H1 (cell line): ENCODE results near the gene TGFB2. TPM values are rescaled to one million over a fixed set of nuclear protein-coding genes. Genes with fewer than 3 reads are reported as not detected.

Experiments
- CTCF ChIA-PET: fragments of 300-600 bp; sonication (Branson Sonifier 250); formaldehyde crosslinking; loops from one replicate; lab custom pipeline; 2021; ENCODE audit not compliant: partially characterized antibody; lab: Charles Lee
- POLR2A ChIA-PET: fragments of 300-600 bp; sonication (Branson Sonifier 250); formaldehyde crosslinking; loops from one replicate; lab custom pipeline; 2021; ENCODE audit warnings: inconsistent platforms; ENCODE audit not compliant: partially characterized antibody; lab: Charles Lee
- DNase-seq, 2 experiments: peaks; one replicate each; pipeline versions ENCODE4 v3.0.0 to v3.0.0-alpha.2; 2010 to 2022; ENCODE audit warnings: low spot score in 2 of 2, low read depth in 1 of 2, mixed read lengths in 1 of 2
- FAIRE-seq: peaks from 2 replicates; lab custom pipeline; 2011; peaks lifted over from hg19 to GRCh38; lab: Jason Lieb, UNC
- H2AFZ ChIP-seq: 2 replicates; pipeline ENCODE4 v1.8.1; 2012; ENCODE audit warnings: low read length, inconsistent platforms
- H2AK5ac ChIP-seq: 2 replicates; pipeline ENCODE4 v1.6.1; 2013; ENCODE audit warnings: low read depth, low read length
- H2BK120ac ChIP-seq: replicated peaks from 2 replicates; pipeline ENCODE3; 2013; ENCODE audit warnings: low read depth, low read length, inconsistent platforms
- H2BK12ac ChIP-seq: 2 replicates; pipeline ENCODE4 v1.6.1; 2013; ENCODE audit warnings: low read depth, low read length
- H2BK15ac ChIP-seq: 2 replicates; pipeline ENCODE4 v1.6.1; 2013; ENCODE audit warnings: low read length
- H2BK20ac ChIP-seq: 2 replicates; pipeline ENCODE4 v1.6.1; 2013; ENCODE audit warnings: low read length
- H2BK5ac ChIP-seq: 2 replicates; pipeline ENCODE4 v1.6.1; 2013; ENCODE audit warnings: low read depth, low read length
- H3K14ac ChIP-seq: 2 replicates; pipeline ENCODE4 v1.6.1; 2013; ENCODE audit warnings: inconsistent platforms; ENCODE audit not compliant: insufficient read length
- H3K18ac ChIP-seq: 2 replicates; pipeline ENCODE4 v1.6.1; 2013; ENCODE audit warnings: low read length; ENCODE audit errors: extremely low read depth
- H3K23ac ChIP-seq: 2 replicates; pipeline ENCODE4 v1.6.1; 2013; ENCODE audit warnings: inconsistent platforms; ENCODE audit not compliant: insufficient read length
- H3K23me2 ChIP-seq: 2 replicates; pipeline ENCODE4 v1.6.1; 2013; ENCODE audit warnings: low read depth, low read length
- H3K27ac ChIP-seq: 2 replicates; pipeline ENCODE4 v1.6.1; 2011; ENCODE audit warnings: low read depth, low read length, inconsistent platforms
- H3K27me3 ChIP-seq, 4 experiments: replicated peaks in 1 of 4; 1 replicate in 1 of 4; 2 replicates in 3 of 4; pipeline versions ENCODE4 v1.6.1 to v1.8.1; 2011 to 2013; ENCODE audit warnings: low read length in 3 of 4, mild to moderate bottlenecking in 3 of 4, inconsistent platforms in 2 of 4, mixed read lengths in 2 of 4, moderate library complexity in 1 of 4; ENCODE audit not compliant: control insufficient read depth in 3 of 4, insufficient read depth in 3 of 4; ENCODE audit errors: extremely low read depth in 1 of 4
- H3K36me3 ChIP-seq, 4 experiments: 2 replicates each; pipeline versions ENCODE4 v1.6.1 to v1.8.1; 2011 to 2013; ENCODE audit warnings: mild to moderate bottlenecking in 4 of 4, low read length in 3 of 4, moderate library complexity in 2 of 4, control low read depth in 1 of 4, inconsistent platforms in 1 of 4; ENCODE audit not compliant: insufficient read depth in 4 of 4, control insufficient read depth in 2 of 4
- H3K4ac ChIP-seq: replicated peaks from 2 replicates; pipeline ENCODE3; 2013; ENCODE audit warnings: low read length, low read depth, mixed read lengths, inconsistent platforms; ENCODE audit not compliant: insufficient read length
- H3K4me1 ChIP-seq, 4 experiments: replicated peaks in 1 of 4; 1 replicate in 1 of 4; 2 replicates in 3 of 4; pipeline versions ENCODE4 v1.6.1 to v1.8.1; 2011 to 2013; ENCODE audit warnings: low read length in 3 of 4, inconsistent platforms in 2 of 4, mixed read lengths in 1 of 4; ENCODE audit not compliant: insufficient read depth in 4 of 4, control insufficient read depth in 3 of 4
- H3K4me2 ChIP-seq, 2 experiments: 2 replicates each; pipeline versions ENCODE4 v1.6.1 to v1.8.1; 2011 to 2013; ENCODE audit warnings: low read depth in 2 of 2, low read length in 2 of 2, control low read depth in 1 of 2, inconsistent platforms in 1 of 2, mild to moderate bottlenecking in 1 of 2; ENCODE audit not compliant: insufficient read depth in 1 of 2
- H3K4me3 ChIP-seq, 4 experiments: fragments of 200-600, 300-600 bp in 1 of 4; sonication (generic), shearing (Covaris generic), sonication (Bioruptor Twin) in 1 of 4; 2 replicates each; pipeline versions ENCODE4 v1.5.1 to v1.8.1; 2011 to 2016; ENCODE audit warnings: low read length in 4 of 4, low read depth in 3 of 4, control low read depth in 2 of 4, inconsistent platforms in 2 of 4, mild to moderate bottlenecking in 2 of 4, mixed read lengths in 1 of 4, moderate library complexity in 1 of 4; ENCODE audit not compliant: insufficient read depth in 2 of 4; ENCODE audit errors: extremely low read depth in 1 of 4
- H3K56ac ChIP-seq: replicated peaks from 2 replicates; pipeline ENCODE3; 2013; ENCODE audit warnings: low read depth, mild to moderate bottlenecking, mixed read lengths, low read length, inconsistent platforms; ENCODE audit not compliant: insufficient read length
- H3K79me1 ChIP-seq: 2 replicates; pipeline ENCODE4 v1.6.1; 2013; ENCODE audit warnings: low read depth, low read length, control low read depth
- H3K79me2 ChIP-seq, 2 experiments: 2 replicates each; pipeline versions ENCODE4 v1.6.1 to v1.8.1; 2012 to 2013; ENCODE audit warnings: low read length in 2 of 2, mild to moderate bottlenecking in 2 of 2, inconsistent platforms in 1 of 2; ENCODE audit not compliant: insufficient read depth in 2 of 2, control insufficient read depth in 1 of 2
- H3K9ac ChIP-seq, 4 experiments: replicated peaks in 1 of 4; 1 replicate in 1 of 4; 2 replicates in 3 of 4; pipeline versions ENCODE4 v1.6.1 to v1.8.1; 2011 to 2013; ENCODE audit warnings: low read depth in 3 of 4, low read length in 3 of 4, control low read depth in 2 of 4, mild to moderate bottlenecking in 2 of 4, moderate library complexity in 2 of 4, inconsistent platforms in 1 of 4; ENCODE audit errors: extremely low read depth in 1 of 4
- H3K9me3 ChIP-seq, 2 experiments: 2 replicates each; pipeline versions ENCODE4 v1.6.1 to v1.8.1; 2012 to 2013; ENCODE audit warnings: mild to moderate bottlenecking in 2 of 2, moderate library complexity in 2 of 2, control low read depth in 1 of 2, inconsistent platforms in 1 of 2, low read depth in 1 of 2, low read length in 1 of 2, mixed read lengths in 1 of 2; ENCODE audit not compliant: insufficient read depth in 2 of 2
- H4K20me1 ChIP-seq, 2 experiments: replicated peaks in 1 of 2; 2 replicates each; pipeline versions ENCODE3 to v1.8.1; 2011 to 2013; ENCODE audit warnings: inconsistent platforms in 2 of 2, low read length in 2 of 2, mild to moderate bottlenecking in 1 of 2; ENCODE audit not compliant: insufficient read depth in 2 of 2, control insufficient read depth in 1 of 2
- H4K5ac ChIP-seq: 2 replicates; pipeline ENCODE4 v1.6.1; 2013; ENCODE audit warnings: low read length, low read depth, mixed read lengths, inconsistent platforms; ENCODE audit not compliant: insufficient read length
- H4K8ac ChIP-seq: 2 replicates; pipeline ENCODE4 v1.8.0; 2013; ENCODE audit warnings: mild to moderate bottlenecking, moderate library complexity, low read length, inconsistent platforms; ENCODE audit not compliant: insufficient read depth; ENCODE audit errors: extremely low read depth
- H4K91ac ChIP-seq: replicated peaks from 2 replicates; pipeline ENCODE3; 2013; ENCODE audit warnings: low read length, mixed read lengths, inconsistent platforms; ENCODE audit not compliant: insufficient read length
- CHD1 ChIP-seq: IDR thresholded peaks from 2 replicates; pipeline ENCODE4 v1.6.1; 2012; ENCODE audit warnings: low read depth, low read length, improper control_type of control experiment
- SRF ChIP-seq: IDR thresholded peaks from 2 replicates; pipeline ENCODE4 v1.6.1; 2011; ENCODE audit warnings: mild to moderate bottlenecking, low read depth, low read length, moderate library complexity
- YY1 ChIP-seq: IDR thresholded peaks from 2 replicates; pipeline ENCODE4 v1.6.1; 2011; ENCODE audit warnings: low read depth, mild to moderate bottlenecking, low read length
- ZNF274 ChIP-seq: IDR thresholded peaks from 2 replicates; pipeline ENCODE4 v1.7.0; 2012; ENCODE audit warnings: low read length, borderline replicate concordance; ENCODE audit errors: extremely low read depth
- WGBS, 2 experiments: shearing (Covaris generic) in 1 of 2; methylation state at CpG; one replicate each; pipeline versions ENCODE4 v1.1.6 to v1.1.7; 2013 to 2015; ENCODE audit warnings: low lambda C conversion rate in 2 of 2, mixed read lengths in 2 of 2, inconsistent platforms in 1 of 2, low coverage in 1 of 2, missing lambda C conversion rate in 1 of 2; ENCODE audit not compliant: insufficient replicate concordance in 2 of 2, insufficient coverage in 1 of 2, insufficient read length in 1 of 2; ENCODE audit errors: extremely low coverage in 1 of 2, missing lambda C conversion rate in 1 of 2; 5-methylcytosine and 5-hydroxymethylcytosine counted together
- polyA plus RNA-seq, 7 experiments: library from polyadenylated mRNA; depleted of rRNA in 3 of 7; stranded (reverse) in 5 of 7; unstranded in 2 of 7; fragments of >200 nt in 5 of 7; fragments of 200-250 nt in 2 of 7; gene quantifications; 1 replicate in 5 of 7; 2 replicates in 1 of 7; 4 replicates in 1 of 7; pipeline versions ENCODE4 v1.2.1 to v1.2.3, GENCODE V29; 2011 to 2013; ENCODE audit warnings: missing spikeins in 2 of 7, mixed read lengths in 2 of 7
- total RNA-seq: library from RNA; stranded (reverse); fragmentation: NEBNext Ultra II Directional; extraction: Animal tissue kit (Norgen Biotek cat#: 25700); gene quantifications from 2 replicates; pipeline ENCODE4 v1.2.1, GENCODE V29; 2021

Gene TGFB2
- total and polyA plus RNA-seq, 2 of the 8 experiments (the other 6 are each of a cell fraction or from before 2014, with no cell fraction given): 0.26 to 0.84 TPM

- Histone ChIP-seq H3K4me3 (no peak overlapping the region), H3K9ac (no peak overlapping the region), H3K4me1 (no peaks in the 10 kb centered on the region), H3K27ac (no peak overlapping the region), H3K23ac (no peak overlapping the region), H3K9me3 (no peaks in the 10 kb centered on the region), H3K4me2 (no peak overlapping the region), H3K79me1 (no peaks in the 10 kb centered on the region), H2AK5ac (no peak overlapping the region), H3K27me3 (no peaks in the 10 kb centered on the region), H2BK120ac (no peak overlapping the region), H3K79me2 (no peaks in the 10 kb centered on the region), H4K91ac (no peak overlapping the region), H3K14ac (no peak overlapping the region), H3K36me3 (no peaks in the 10 kb centered on the region), H2BK5ac (no peak overlapping the region), H4K20me1 (no peaks in the 10 kb centered on the region), H2BK20ac (no peak overlapping the region), H2AFZ (no peak overlapping the region), H2BK15ac (no peak overlapping the region), H4K5ac (no peak overlapping the region), H3K4ac (no peak overlapping the region), H3K23me2 (no peaks in the 10 kb centered on the region), H3K56ac (no peak overlapping the region), H4K8ac (no peak overlapping the region), H2BK12ac (no peak overlapping the region), H3K18ac (no peak overlapping the region)
- DNase-seq (no peak), FAIRE-seq (no peak)
- POLR2A ChIA-PET: no interaction called here
- WGBS, 2 experiments: 86% methylated on average over 1 of the region's 1 CpG; no CpG with 5 or more reads in 1 of the 2 experiments
- CTCF ChIA-PET: no interaction called here
- no peak for TF ChIP-seq CHD1
- TF ChIP-seq ZNF274: no peak
- TF ChIP-seq YY1: no peak
- TF ChIP-seq SRF: no peak
Measured at GRCh38 chr1:218472885-218473284, 127.7 kb downstream of the TGFB2 start.
